Tongue (tissue), 2 donors: ENCODE data around the gene ACTC1. TPM values are rescaled to one million over a fixed set of nuclear protein-coding genes. Genes with fewer than 3 reads are reported as not detected.
A peak's percentile ranks its signal among the peaks of the same experiment; 100 is the strongest.

Experiments used
- DNase-seq: peaks from one replicate; pipeline ENCODE4 v3.0.0-alpha.2; 2015
- total RNA-seq: library from RNA; depleted of rRNA; stranded (reverse); fragments of >200 nt; gene quantifications from one replicate; pipeline ENCODE4 v1.2.3, GENCODE V29; 2014

Gene ACTC1
- total RNA-seq, 1 donor from 2014 or later = 1,740 TPM

GRCh38 chr15:34757262-34757661, 38.1 kb downstream of the ACTC1 start:
- no peak for DNase-seq

- no peak for DNase-seq
Measured at GRCh38 chr15:34755419-34755773, 40.0 kb downstream of the ACTC1 start.

DNA sequence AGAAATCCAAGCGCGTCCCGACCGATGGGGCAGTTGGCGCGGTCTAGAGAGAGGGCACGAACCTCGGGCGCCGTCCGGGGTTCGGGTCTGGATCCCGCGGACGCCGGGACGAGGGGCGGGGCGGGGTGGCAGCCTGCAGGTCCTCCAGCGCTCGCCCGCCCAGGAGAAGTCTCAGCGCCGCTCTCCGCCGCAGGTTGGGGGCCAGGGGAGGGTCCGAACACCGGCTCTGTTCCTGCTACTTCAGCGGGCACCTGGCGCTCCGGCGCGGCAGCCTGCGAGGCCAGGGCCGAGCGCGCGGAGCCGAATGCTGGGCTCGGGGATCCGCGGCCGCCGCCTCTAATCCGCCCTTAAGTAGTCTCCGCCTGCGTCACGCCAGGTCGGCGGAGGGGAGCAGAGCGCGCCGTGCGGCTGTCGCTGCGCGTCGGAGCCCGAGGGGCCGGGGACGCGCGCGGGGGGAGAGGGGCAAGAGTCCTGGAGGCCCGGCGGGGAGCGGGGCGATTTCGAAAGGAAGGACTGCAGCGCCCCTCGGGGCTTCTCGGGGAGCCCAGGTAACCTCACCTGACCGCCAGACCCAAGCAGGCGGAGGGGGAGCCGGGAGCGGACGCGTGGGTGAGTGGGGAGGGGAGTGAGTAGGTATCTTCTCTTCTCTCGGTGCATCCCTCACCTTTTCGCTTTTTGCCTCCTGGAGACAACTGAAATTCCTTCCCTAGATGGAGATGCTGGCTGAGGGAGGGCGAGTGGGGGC, 40.5 kb downstream of the ACTC1 start, which contains the start of gene GJD2:
Gene GJD2, minus strand, starts transcription at position 325 of the 745 bp plus-strand sequence. CDS start 510 bp downstream, outside the sequence.
- peak; percentile 42 for DNase-seq

DNA sequence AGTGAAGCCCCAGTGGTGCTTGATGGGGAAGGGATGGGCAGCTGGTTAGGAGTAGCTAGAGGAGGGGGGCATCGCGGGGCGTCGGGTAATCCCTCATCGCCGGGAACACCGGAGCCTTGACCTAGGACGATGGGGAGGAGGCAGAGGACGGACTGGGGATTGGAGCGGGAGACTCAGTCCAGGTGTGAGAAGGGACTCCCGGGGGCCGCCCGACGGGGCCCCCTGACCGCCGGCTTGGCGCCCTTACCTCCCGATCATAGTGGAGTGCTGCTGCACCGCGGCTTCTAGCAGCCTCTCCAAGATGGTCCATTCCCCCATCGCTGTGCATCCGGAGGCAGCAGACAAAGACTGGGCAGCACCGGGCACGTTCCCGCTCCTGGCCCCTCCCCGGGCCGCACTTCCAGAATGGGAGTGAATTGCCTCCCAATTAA, 41.2 kb downstream of the ACTC1 start:
- DNase-seq = no peak

GRCh38 chr15:34753236-34753894, 42.0 kb downstream of the ACTC1 start:
- DNase-seq = peak; percentile 87

DNA sequence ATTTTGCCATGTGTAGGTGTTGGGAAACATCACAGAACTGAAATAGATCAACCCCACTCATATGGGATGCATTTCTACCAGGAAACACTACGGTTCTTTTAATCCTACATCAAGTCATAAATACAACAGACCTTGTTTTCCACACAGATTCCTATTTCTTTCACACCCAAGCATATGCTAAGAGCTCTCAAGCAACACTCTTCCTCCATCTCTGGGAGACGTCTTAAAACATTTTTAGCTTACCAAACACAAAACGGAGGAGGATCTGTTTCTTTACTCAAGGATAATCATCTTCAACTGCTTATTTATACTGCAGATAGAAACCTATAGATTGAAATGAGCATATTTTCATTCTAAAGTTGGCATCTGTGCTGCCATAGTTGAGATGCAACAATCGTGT, 45.7 kb downstream of the ACTC1 start:
- no peak for DNase-seq

Other genes with a start within 250 kb of the ACTC1 start
- 31.3 TPM for gene GOLGA8B, start 211.9 kb downstream of the ACTC1 start, total RNA-seq
- 0.10 TPM for gene GJD2, start 40.6 kb downstream of the ACTC1 start, total RNA-seq
- 32.7 TPM for gene AQR, start 174.2 kb upstream of the ACTC1 start, total RNA-seq
- gene ZNF770, start 192.7 kb upstream of the ACTC1 start, total RNA-seq = 48.5 TPM